SK-N-SH (cell line): ENCODE measurements around the gene DIP2A. TPM values are rescaled to one million over a fixed set of nuclear protein-coding genes. Genes with fewer than 3 reads are reported as not detected.
A peak's percentile ranks its signal among the peaks of the same experiment; 100 is the strongest.

Experiments
- CTCF ChIA-PET: fragments of 300-600, 350-600 bp; formaldehyde crosslinking; extraction: SDS; loops from one replicate; lab custom pipeline; 2021; lab: Yijun Ruan, JAX
- POLR2A ChIA-PET: fragments of 350-600 bp; sonication (Branson Sonifier 250); formaldehyde crosslinking; extraction: SDS; loops from one replicate; lab custom pipeline; 2020; ENCODE audit warnings: antibody characterized with exemption, inconsistent platforms; lab: Yijun Ruan, JAX
- DNase-seq: peaks from one replicate; pipeline ENCODE4 v3.0.0; 2012
- H2AFZ ChIP-seq: fragments of 200-600 bp; sonication (generic); 2 replicates; pipeline ENCODE4 v1.8.1; 2016; ENCODE audit warnings: antibody characterized with exemption, mild to moderate bottlenecking, low read depth
- H3F3A ChIP-seq: fragments of 200-600 bp; sonication (generic); replicated peaks from 2 replicates; pipeline ENCODE3; 2016; ENCODE audit warnings: antibody characterized with exemption, mild to moderate bottlenecking; ENCODE audit not compliant: insufficient read depth
- H3K27ac ChIP-seq, 2 experiments: fragments of 200-500 bp in 1 of 2; fragments of 200-600 bp in 1 of 2; sonication (Bioruptor generic) in 1 of 2; sonication (generic), shearing (Covaris generic) in 1 of 2; 2 replicates each; pipeline versions ENCODE4 v1.5.1 to v1.6.1; 2014 to 2016; ENCODE audit warnings: low read depth in 2 of 2, inconsistent platforms in 1 of 2, low read length in 1 of 2, mild to moderate bottlenecking in 1 of 2, mixed read lengths in 1 of 2
- H3K27me3 ChIP-seq: fragments of 200-600 bp; sonication (generic), shearing (Covaris generic); 2 replicates; pipeline ENCODE4 v1.6.1; 2016; ENCODE audit warnings: mixed run types; ENCODE audit not compliant: insufficient read depth
- H3K36me3 ChIP-seq, 2 experiments: fragments of 200-500 bp in 1 of 2; fragments of 200-600 bp in 1 of 2; sonication (Bioruptor generic) in 1 of 2; sonication (generic) in 1 of 2; replicated peaks in 1 of 2; 2 replicates each; pipeline versions ENCODE3 to v1.5.1; 2014 to 2016; ENCODE audit warnings: low read length in 1 of 2, mild to moderate bottlenecking in 1 of 2; ENCODE audit not compliant: insufficient read depth in 2 of 2, control insufficient read depth in 1 of 2
- H3K4me1 ChIP-seq, 2 experiments: fragments of 200-500 bp in 1 of 2; fragments of 200-600 bp in 1 of 2; sonication (Bioruptor generic) in 1 of 2; sonication (generic), shearing (Covaris generic) in 1 of 2; 2 replicates each; pipeline versions ENCODE4 v1.5.1 to v1.6.1; 2014 to 2016; ENCODE audit warnings: low read depth in 1 of 2, low read length in 1 of 2, mixed run types in 1 of 2; ENCODE audit not compliant: insufficient read depth in 2 of 2, control insufficient read depth in 1 of 2
- H3K4me2 ChIP-seq: fragments of 200-600 bp; sonication (generic), shearing (Covaris generic); 2 replicates; pipeline ENCODE4 v1.6.1; 2017; ENCODE audit warnings: mixed run types
- H3K4me3 ChIP-seq, 2 experiments: fragments of 200-500 bp in 1 of 2; fragments of 200-600 bp in 1 of 2; sonication (Bioruptor generic) in 1 of 2; sonication (generic), shearing (Covaris generic) in 1 of 2; 2 replicates each; pipeline versions ENCODE4 v1.5.1 to v1.8.1; 2014 to 2016; ENCODE audit warnings: low read depth in 2 of 2, inconsistent platforms in 1 of 2, low read length in 1 of 2, mild to moderate bottlenecking in 1 of 2, mixed read lengths in 1 of 2, moderate library complexity in 1 of 2
- H3K79me2 ChIP-seq: fragments of 200-600 bp; sonication (generic); 2 replicates; pipeline ENCODE4 v1.8.1; 2017; ENCODE audit warnings: mild to moderate bottlenecking; ENCODE audit not compliant: insufficient read depth
- H3K9ac ChIP-seq: fragments of 200-600 bp; sonication (generic); 2 replicates; pipeline ENCODE4 v1.6.1; 2017; ENCODE audit warnings: mixed run types
- H3K9me2 ChIP-seq: fragments of 200-600 bp; sonication (generic); 2 replicates; pipeline ENCODE4 v1.6.1; 2017; ENCODE audit warnings: mixed run types
- H3K9me3 ChIP-seq: fragments of 200-600 bp; sonication (generic); 2 replicates; pipeline ENCODE4 v1.6.1; 2017; ENCODE audit warnings: mixed run types, mild to moderate bottlenecking, moderate library complexity
- H4K20me1 ChIP-seq: fragments of 200-600 bp; sonication (generic); 2 replicates; pipeline ENCODE4 v1.6.1; 2017; ENCODE audit warnings: mild to moderate bottlenecking, mixed run types; ENCODE audit not compliant: insufficient read depth
- ELF1 ChIP-seq: IDR thresholded peaks from 2 replicates; pipeline ENCODE4 v1.4.0; 2012
- GABPA ChIP-seq: IDR thresholded peaks from 2 replicates; pipeline ENCODE4 v1.4.0; 2012; ENCODE audit warnings: low read depth, mild to moderate bottlenecking
- GATA2 ChIP-seq: sonication (generic); formaldehyde crosslinking; IDR thresholded peaks from 2 replicates; pipeline ENCODE4 v1.5.0; 2020; ENCODE audit warnings: mild to moderate bottlenecking, missing genetic modification reagents
- MXI1 ChIP-seq: IDR thresholded peaks from 2 replicates; pipeline ENCODE4 v1.6.1; 2012; ENCODE audit warnings: mild to moderate bottlenecking, low read depth, low read length, improper control_type of control experiment
- NFIC ChIP-seq: IDR thresholded peaks from 2 replicates; pipeline ENCODE4 v1.4.0; 2012; ENCODE audit warnings: borderline replicate concordance
- NRF1 ChIP-seq: IDR thresholded peaks from 2 replicates; pipeline ENCODE4 v1.6.1; 2012; ENCODE audit warnings: low read depth, mild to moderate bottlenecking, low read length
- RCOR1 ChIP-seq: fragments of 150-350 bp; IDR thresholded peaks from 2 replicates; pipeline ENCODE4 v1.6.1; 2017; ENCODE audit warnings: antibody characterized with exemption, low read length
- REST ChIP-seq: IDR thresholded peaks from 2 replicates; pipeline ENCODE4 v1.6.1; 2012; ENCODE audit warnings: mild to moderate bottlenecking, low read depth, low read length, moderate library complexity
- SIN3A ChIP-seq: IDR thresholded peaks from 2 replicates; pipeline ENCODE4 v1.6.1; 2012; ENCODE audit warnings: low read depth, mild to moderate bottlenecking, low read length, moderate library complexity, borderline replicate concordance
- SMC3 ChIP-seq: IDR thresholded peaks from 2 replicates; pipeline ENCODE4 v1.6.1; 2012; ENCODE audit warnings: low read depth, low read length, improper control_type of control experiment
- TAF1 ChIP-seq: IDR thresholded peaks from 2 replicates; pipeline ENCODE4 v1.6.1; 2012; ENCODE audit warnings: low read depth, mild to moderate bottlenecking, low read length, moderate library complexity, borderline replicate concordance
- USF1 ChIP-seq: IDR thresholded peaks from 2 replicates; pipeline ENCODE4 v1.4.0; 2012; ENCODE audit warnings: low read depth, borderline replicate concordance
- YY1 ChIP-seq: IDR thresholded peaks from 2 replicates; pipeline ENCODE4 v1.4.0; 2012; ENCODE audit warnings: low read depth, mild to moderate bottlenecking
- WGBS: methylation state at CpG from one replicate; pipeline ENCODE4 v1.1.6; 2017; ENCODE audit warnings: low lambda C conversion rate; 5-methylcytosine and 5-hydroxymethylcytosine counted together
- polyA plus RNA-seq, 3 experiments: library from polyadenylated mRNA; depleted of rRNA; stranded (reverse); fragments of >200 nt; gene quantifications; 2 replicates each; pipeline ENCODE4 v1.2.3, GENCODE V29; 2012

DIP2A gene
- polyA plus RNA-seq, 1 of the 3 experiments (the other 2 are of a cell fraction), result 26.9 TPM

- TF ChIP-seq SIN3A (no peak), NRF1 (no peak)
These were observed 99.3 kb downstream of the DIP2A start (continued) for GRCh38 chr21:46557919-46558392.

GRCh38 chr21:46559291-46559983, 100.7 kb downstream of the DIP2A start:
- Histone ChIP-seq H3K9me2 (no peaks in the 10 kb centered on the region), H3K9ac (no peak overlapping the region), H3K79me2 (no peaks in the 10 kb centered on the region), H3K4me3 (no peak overlapping the region), H4K20me1 (no peaks in the 10 kb centered on the region), H3F3A (no peaks in the 10 kb centered on the region), H3K27ac (no peak overlapping the region), H3K27me3 (no peaks in the 10 kb centered on the region), H3K9me3 (no peaks in the 10 kb centered on the region), H2AFZ (no peak overlapping the region), H3K36me3 (peaks cover 24 to 80% of the 10 kb centered on the region in 2 experiments), H3K4me1 (no peaks in the 10 kb centered on the region), H3K4me2 (no peak overlapping the region)
- DNase-seq, result no peak
- ChIA-PET POLR2A (no interaction called here), CTCF (interaction anchor here (0.9 to 1.1 kb wide), 2 partner anchors 8 to 98 kb away, joined by 3 read pairs; no protein-coding TSS in a partner anchor)
- TF ChIP-seq MXI1 (no peak), REST (no peak), YY1 (no peak), GABPA (no peak), TAF1 (no peak)
- 96% methylated on average over 15 of the region's 16 CpGs for WGBS

- Histone ChIP-seq H3K9me3 (no peaks in the 10 kb centered on the region), H2AFZ (no peak overlapping the region), H3K36me3 (peaks cover 23 to 79% of the 10 kb centered on the region in 2 experiments), H3K27me3 (no peaks in the 10 kb centered on the region), H4K20me1 (no peaks in the 10 kb centered on the region), H3K4me2 (no peak overlapping the region), H3K9me2 (no peaks in the 10 kb centered on the region), H3K4me3 (no peak overlapping the region), H3F3A (no peaks in the 10 kb centered on the region), H3K9ac (no peak overlapping the region), H3K4me1 (no peaks in the 10 kb centered on the region), H3K27ac (no peak overlapping the region), H3K79me2 (no peaks in the 10 kb centered on the region)
- peak; percentile 13 for DNase-seq
- no peak for TF ChIP-seq USF1
- no peak for TF ChIP-seq NFIC
- no peak for TF ChIP-seq SMC3
- no peak for TF ChIP-seq GATA2 (CRISPR knock-in tag)
- TF ChIP-seq RCOR1, result no peak
- TF ChIP-seq ELF1, result no peak
- 95% methylated on average over 11 of the region's 19 CpGs for WGBS
- POLR2A ChIA-PET, result no interaction called here
- CTCF ChIA-PET, result no interaction called here
These were observed 102.1 kb downstream of the DIP2A start for GRCh38 chr21:46560568-46561444.
